GM12875 (cell line): ENCODE data around the gene ALS2CL.

Experiments used
- H3K4me3 ChIP-seq: one replicate; pipeline ENCODE4 v1.5.1; 2011; ENCODE audit warnings: low read depth, low read length, control low read depth
- TF ChIP-seq, protein P1 (sequence below): IDR thresholded peaks from 2 replicates; pipeline ENCODE4 v1.5.1; 2011; ENCODE audit warnings: low read depth, mild to moderate bottlenecking, control low read depth, inconsistent platforms, low read length, moderate library complexity, borderline replicate concordance; ENCODE audit not compliant: insufficient read depth

Gene ALS2CL

DNA sequence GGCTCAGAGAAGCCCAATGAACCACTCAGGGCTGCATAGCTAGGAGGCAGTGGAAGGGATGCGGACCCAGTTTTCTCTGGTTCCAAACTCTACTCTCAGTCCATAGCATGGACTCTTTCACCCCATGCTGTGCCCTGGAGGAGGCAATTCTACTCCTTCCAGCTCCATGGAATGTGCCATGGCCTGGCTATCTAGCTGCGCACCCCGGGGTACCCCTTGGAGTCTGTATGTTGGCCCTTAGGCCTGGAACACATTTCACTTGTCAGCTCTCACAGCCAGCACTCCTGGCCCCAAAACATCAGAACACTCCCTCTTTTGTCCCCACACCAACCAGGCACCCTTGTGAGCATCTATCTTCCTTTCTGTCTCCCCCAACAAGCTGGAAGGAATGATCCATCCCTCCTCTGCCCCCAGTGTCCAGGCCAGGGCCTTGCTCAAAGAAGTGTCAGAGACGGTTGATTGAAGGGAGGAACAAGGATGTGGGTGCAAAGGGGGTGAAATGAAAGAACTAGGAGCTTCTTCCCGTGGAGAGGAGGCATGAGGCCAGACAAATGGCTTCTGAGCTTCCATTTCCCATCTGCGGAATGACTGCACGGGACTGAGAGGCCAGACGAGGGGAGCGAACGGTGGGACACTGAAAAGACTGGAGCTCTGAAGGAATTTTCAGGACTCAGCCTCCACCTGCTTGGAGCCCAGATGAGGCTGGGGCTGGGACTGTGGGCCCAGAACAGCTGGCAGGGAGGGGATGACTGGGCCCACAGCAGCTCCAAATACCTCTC, 21.4 kb upstream of the ALS2CL start:
- no peak overlapping the region for H3K4me3 ChIP-seq
- TF ChIP-seq, protein P1, sequence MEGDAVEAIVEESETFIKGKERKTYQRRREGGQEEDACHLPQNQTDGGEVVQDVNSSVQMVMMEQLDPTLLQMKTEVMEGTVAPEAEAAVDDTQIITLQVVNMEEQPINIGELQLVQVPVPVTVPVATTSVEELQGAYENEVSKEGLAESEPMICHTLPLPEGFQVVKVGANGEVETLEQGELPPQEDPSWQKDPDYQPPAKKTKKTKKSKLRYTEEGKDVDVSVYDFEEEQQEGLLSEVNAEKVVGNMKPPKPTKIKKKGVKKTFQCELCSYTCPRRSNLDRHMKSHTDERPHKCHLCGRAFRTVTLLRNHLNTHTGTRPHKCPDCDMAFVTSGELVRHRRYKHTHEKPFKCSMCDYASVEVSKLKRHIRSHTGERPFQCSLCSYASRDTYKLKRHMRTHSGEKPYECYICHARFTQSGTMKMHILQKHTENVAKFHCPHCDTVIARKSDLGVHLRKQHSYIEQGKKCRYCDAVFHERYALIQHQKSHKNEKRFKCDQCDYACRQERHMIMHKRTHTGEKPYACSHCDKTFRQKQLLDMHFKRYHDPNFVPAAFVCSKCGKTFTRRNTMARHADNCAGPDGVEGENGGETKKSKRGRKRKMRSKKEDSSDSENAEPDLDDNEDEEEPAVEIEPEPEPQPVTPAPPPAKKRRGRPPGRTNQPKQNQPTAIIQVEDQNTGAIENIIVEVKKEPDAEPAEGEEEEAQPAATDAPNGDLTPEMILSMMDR: no peak

DNA sequence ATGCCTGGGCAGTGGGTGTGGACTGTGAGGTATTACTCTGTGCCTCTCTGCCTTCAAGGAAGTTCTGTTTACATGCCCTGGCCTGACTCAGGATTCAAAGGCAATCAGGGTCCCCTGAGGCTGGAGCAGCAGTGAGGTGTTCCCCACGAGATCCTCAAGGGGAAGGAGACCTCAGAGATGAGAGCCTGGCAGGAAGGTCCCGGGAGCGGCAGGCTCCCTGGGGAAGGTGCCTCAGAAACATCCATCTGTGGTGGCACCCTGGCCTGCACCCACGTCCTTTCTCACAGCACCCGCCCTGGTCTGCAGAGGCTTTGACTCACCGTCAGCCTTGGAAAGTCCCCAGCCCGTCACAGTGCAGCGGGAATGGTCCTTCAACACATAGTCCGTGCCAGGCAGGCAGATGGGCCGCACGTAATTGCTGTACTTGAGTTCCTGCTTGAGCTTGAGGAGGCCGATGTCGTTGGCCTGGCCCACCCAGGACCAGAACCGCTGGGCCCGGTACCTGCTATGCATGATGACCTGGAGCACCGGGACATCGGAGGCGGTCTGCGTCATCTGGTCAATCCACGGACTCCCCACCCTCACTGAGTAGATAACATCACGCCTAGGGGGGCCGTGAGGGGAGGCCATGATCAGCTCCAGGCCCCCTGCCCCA, 20.5 kb upstream of the ALS2CL start:
- no peak overlapping the region for H3K4me3 ChIP-seq
- TF ChIP-seq, protein P1: no peak

DNA sequence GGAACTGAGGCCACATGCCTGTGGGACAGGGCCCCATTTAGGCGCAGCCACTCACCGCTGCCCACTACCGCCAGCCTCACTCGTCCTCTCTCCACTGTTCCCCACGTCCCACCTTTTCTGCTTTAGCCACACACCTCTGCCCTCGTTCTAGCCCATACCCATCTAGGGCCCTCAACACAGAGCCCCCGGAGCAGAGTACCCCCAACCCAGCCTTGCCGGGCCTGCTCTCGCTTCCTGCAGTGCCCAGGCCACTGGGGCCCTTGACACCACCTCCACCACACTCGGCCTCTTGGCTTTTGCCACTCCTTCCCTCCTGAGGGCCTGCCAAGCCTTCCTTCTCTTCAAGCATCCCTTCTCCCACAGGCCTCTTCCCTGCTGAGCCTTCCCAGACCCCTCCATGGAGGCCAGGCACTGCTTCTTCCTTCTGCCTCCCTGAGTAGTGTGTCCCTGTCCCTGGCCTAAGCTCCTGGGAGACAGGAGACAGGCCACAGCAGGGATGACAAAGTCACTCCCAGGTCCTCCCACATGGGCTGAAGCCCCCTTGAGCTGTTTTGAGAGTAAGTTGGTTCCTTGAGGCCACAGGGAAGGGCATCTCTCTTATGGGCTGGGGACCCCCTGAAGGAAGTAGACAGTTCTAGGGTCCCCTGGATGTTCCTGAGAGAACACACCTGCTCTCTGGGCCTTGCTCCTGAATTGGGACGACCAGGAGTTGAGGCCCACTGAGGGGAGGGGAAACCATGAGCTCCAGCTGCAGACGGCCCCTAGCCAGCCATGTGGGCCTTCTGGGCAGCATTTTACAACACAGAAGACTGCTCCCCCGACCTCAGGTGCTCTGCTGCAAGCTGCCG, 19.8 kb upstream of the ALS2CL start:
- no peak overlapping the region for H3K4me3 ChIP-seq
- TF ChIP-seq, protein P1: no peak

DNA sequence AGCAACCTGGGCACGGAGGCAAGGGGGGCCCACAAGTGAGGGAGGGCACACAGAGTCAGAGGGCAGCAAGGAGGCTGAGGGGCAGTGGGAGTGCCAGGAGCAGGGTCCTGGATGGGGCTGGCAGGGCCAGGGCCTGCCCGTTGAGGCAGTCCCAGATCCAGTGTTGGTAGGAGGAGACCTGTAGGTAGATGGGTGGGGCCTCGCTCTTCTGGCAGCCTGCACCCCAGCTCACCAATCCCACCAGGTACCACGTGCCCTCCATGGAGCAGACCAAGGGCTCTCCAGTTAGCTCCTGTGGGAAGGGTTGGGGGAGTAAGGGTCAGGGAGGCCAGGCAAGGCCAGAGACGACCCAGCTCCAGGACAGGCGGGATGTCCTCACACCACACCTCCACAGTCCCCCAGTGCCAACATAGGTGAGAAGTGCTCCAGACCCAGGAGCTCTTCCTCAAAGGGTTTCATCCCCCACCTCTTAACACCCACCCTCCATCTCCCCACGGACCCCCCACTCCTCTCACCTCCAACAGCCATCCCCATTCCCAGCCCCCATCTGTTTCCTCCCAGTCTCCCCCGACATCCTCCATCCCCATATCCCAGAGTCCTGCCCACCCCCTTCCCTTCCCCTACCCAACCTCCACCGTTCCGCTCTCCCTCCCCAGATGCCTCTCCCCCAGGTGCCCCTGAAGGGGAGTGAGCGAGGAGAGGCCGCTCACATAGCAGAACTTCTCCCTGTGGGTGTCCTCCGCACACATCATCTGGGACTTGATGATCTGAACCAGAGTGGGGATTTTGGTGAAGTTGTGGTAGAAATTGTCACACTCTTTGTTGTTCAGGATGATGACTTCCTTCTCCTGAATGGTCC, 18.9 kb upstream of the ALS2CL start:
- TF ChIP-seq, protein P1: no peak

DNA sequence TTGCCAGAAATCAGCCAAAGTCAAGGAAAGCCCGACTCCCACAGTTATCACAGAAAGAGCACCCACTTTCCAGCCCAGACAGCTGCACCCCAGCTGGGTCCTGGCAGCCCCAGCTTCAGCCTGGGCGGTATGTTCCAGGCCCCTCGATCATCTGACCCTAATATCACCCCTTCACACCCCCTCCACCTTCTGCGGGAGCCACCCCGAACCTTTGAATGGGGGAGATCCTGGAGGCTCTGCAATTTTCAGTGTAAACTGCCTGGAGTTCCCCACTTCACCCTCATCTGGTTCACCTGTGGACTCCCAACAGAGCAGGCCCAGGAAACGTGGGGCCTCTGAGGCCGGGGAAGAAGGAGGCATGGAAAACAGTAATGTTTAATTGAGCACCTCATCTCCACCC, 18.3 kb upstream of the ALS2CL start:
- TF ChIP-seq, protein P1: no peak
- no peak overlapping the region for H3K4me3 ChIP-seq

More for the DNA sequence above, 18.9 kb upstream of the ALS2CL start:
- no peak overlapping the region for H3K4me3 ChIP-seq

DNA sequence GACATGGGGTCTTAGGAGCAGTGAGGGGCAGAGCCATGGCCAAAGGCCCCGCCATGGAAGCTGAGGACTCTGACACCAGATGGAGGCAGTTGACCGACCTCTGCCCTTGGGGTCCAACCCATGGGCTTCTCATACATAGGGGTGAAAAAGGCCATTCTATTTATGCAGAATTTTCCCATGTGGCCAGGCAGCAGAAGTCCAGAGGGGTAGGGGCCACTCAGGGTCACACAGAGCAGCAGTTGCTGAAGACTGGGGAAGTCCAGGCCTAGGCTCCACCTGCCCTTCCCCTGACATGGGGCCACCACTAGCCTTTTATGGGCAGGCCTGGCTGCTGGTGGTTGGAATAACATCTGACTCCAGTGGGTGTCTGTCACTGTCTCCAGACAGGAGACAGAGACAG, 17.8 kb upstream of the ALS2CL start:
- TF ChIP-seq, protein P1: no peak
- no peak overlapping the region for H3K4me3 ChIP-seq
